GM19468 (cell line): ENCODE measurements around the gene EHD2.

Experiments
- ATAC-seq: cut with Tn5 transposase; IDR thresholded peaks from one replicate; pipeline ENCODE4 v1.9.1; 2021; ENCODE audit warnings: mild to moderate bottlenecking, moderate library complexity, moderate number of reproducible peaks; ENCODE audit not compliant: unreplicated experiment; ENCODE audit errors: extremely low read depth

The EHD2 gene

GRCh38 chr19:47687906-47688305 is 25.3 kb upstream of the EHD2 start:
- ATAC-seq: no peak

DNA sequence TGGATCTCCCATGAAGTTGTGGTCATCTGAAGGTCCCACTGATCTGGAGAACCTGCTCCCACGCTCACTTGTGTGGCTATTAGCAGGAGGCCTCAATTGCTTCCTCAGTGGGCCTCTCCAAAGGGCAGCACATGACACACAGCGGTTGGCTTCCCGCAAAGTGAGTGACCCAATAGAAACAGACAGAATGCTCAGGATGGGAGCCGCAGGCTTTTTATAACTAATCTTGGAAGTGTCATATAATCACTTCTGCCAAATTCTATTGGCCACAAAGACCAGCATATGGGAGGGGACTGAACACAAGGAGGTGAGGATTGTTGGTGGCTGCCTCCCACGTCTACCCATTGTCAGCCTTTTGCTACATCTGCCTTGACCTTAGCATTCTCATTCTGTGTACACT is 22.1 kb upstream of the EHD2 start:
- no peak for ATAC-seq

- no peak for ATAC-seq
These were observed 21.4 kb upstream of the EHD2 start for GRCh38 chr19:47691782-47692181.

GRCh38 chr19:47693489-47693888 is 19.7 kb upstream of the EHD2 start:
- no peak for ATAC-seq

DNA sequence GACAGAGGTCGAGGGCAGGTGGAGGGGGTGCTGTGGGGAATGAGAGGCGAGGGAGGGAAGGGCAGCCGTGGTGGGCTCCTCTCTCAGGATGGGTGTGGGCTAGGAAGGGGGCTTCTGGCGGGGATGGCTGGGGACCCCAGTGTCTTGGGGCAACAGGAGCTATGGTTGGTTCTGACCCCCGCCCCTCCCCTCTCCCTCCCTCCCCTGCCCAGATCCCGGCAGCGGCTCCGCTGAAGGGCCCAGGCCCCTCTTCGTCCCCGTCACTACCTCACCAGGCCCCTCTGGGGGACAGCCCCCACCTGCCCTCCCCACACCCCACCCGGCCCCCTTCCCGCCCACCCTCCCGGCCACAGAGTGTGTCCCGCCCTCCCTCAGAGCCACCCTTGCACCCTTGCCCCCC is 19.3 kb upstream of the EHD2 start:
- ATAC-seq: no peak

DNA sequence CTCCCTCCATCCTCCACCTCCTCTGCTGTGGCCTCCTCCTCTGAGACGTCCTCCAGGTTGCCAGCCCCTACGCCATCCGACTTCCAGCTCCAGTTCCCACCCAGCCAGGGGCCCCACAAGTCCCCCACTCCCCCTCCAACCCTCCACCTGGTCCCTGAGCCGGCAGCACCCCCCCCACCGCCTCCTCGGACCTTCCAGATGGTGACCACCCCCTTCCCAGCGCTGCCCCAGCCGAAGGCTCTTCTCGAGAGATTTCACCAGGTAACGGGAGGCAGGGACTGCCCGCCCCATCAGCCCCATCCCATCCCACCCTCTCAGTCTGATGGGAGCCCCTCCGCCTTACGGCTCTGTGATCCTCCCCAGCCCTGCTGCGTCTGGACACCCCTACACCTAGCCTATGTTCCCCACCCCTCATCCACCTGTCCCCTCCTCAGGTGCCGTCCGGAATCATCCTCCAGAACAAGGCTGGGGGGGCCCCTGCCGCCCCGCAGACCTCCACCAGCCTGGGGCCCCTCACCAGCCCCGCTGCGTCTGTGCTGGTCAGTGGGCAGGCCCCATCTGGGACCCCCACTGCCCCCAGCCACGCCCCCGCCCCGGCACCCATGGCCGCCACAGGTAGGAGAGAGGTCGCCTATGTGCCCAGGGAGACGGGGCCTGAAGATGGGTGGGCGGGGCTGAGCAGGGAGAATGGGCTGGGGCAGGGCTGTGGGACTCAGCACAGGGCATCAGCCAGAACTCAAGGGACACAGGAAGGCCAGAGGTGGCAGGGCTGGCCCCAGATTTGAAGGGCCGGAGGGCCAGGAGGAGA is 18.6 kb upstream of the EHD2 start:
- ATAC-seq: no peak

DNA sequence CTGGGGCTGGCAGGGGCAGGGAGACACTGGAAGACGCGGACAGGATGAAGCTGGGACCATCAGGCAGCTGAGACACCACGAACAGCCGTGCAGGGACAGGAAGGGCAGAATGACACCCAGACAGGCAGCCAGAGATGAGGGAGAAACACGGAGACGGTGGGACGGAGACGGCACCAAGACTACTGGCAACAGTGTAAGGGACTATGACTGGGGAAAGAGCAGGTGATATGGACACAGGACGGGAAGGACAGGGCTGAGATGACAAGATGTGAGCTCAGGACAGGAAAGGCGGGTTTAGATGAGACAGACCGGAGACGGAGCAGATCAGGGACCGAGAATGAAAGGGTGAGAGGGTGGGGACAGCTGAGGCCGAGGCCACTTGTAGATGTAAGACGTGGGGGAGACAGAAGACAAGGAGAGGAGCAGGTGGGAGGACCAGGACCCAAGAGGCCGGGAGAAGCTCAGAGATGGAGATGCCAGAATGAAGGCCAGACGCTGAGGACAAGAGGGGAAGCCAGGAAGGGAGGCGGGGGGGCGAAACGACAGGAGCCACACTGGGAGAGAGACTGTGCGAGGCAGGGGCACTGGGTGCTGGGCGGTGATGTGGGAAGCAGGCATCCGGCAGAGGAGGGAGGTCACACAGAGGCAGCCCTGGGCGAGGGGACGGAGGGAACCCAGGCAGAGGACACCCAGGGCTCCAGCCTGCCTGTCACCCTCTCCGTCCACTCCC is 17.5 kb upstream of the EHD2 start:
- no peak for ATAC-seq

DNA sequence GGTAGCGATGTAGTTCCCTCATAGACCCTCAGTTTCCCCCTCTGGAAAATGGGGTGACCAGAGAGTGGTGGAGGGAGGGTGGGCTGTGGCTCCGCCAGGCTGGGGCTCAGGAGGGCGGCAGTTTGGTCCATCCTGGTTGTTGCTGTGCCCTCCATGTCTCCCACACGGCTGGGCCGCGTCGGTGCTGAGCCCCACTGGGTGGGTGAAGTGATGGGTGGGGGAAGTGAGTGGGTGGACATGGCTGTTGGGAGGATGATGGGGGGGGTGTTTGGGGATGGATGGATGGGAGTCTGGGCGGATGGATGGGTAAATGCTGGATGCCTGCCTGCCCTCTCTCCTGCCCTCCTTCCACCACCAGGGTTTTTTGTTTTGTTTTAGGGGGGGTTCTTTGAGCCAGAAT is 16.6 kb upstream of the EHD2 start:
- ATAC-seq: no peak

DNA sequence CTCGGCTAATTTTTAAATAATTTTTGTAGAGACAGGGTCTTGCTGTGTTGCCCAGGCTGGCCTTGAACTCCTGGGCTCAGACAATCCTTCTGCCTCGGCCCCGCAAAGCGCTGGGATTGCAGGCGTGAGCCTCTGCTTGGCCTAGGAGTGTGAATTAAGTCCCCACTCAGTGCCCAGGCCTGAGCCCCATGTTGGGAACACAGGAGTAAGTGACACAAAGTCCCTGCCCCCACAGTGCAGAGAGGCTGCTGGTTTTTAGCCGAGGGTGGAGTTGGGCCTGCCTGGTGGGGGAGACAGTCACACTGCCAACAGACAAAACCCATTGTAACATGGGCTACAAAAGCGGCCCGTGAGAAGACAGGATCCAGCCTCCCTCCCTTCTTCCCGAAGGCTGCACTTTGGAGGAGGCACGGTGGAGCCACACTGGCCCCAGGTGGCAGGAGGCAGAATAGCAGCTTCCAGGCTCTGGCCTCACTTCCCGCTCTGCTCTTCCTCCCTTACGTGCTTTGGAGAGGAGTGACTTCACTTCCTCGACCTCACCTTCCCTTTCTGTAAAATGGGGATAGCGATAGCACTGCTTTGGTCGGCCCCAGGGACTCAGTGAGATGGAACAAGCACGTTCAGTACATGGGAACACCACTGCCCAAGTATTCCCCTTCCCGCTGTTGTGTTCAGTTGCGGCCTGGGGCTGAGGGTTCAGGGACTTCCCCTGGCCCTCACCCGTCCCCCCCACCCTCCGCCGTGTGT is 15.2 kb upstream of the EHD2 start:
- no peak for ATAC-seq

DNA sequence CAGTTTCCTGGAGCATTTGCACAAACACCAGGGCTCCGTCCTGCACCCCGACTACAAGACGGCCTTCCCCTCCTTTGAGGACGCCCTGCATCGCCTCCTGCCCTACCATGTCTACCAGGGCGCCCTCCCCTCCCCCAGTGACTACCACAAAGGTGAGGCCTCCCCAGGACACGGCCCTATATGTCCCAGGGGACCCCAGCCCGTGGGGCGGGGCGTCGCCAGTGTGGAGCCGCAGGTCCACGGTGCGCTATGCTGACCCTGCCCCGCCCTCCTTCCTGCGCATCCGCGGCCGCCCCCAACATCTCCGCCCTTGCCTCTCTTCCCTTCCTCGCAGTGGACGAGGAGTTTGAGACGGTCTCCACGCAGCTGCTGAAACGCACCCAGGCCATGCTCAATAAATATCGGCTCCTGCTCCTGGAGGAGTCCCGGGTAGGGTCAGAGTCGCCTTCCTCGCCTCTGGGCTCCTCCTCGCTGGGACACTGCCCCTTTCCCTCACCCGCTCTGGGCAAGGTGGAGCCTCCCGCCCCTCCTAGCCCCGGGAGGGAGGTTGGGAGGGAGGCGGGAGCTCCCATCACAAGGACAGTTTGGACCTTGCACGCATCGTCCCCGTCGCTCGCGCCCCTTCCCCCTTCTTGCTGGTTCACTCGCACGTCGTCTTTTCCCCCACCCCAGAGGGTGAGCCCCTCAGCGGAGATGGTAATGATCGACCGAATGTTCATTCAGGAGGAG is 14.4 kb upstream of the EHD2 start:
- no peak for ATAC-seq

DNA sequence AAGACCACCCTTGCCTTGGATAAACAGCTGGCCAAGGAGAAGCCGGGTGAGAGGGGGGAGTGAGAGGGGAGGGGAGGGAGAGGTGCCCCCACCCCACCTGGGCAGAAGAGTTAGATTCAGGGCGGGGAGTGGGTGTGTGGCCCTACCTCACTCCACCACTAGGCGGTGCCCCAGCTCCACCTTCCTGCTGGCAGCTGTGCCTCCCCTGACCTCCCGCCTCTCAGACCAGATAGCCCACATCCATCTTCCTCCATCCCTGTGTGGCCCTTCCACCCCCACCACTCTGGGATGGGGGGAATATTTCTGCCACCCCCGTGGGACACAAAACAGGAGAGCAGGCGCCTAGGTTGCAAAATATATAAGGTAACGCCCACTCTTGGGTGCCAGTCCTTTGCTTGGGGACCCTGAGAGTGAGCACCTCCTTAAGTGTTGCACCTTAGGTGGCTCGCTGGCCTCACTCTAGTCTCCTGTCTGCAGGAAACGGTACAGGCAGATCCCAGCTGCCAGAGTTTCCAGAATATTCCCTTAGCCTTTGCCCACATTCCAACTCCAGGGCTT is 13.8 kb upstream of the EHD2 start:
- no peak for ATAC-seq

DNA sequence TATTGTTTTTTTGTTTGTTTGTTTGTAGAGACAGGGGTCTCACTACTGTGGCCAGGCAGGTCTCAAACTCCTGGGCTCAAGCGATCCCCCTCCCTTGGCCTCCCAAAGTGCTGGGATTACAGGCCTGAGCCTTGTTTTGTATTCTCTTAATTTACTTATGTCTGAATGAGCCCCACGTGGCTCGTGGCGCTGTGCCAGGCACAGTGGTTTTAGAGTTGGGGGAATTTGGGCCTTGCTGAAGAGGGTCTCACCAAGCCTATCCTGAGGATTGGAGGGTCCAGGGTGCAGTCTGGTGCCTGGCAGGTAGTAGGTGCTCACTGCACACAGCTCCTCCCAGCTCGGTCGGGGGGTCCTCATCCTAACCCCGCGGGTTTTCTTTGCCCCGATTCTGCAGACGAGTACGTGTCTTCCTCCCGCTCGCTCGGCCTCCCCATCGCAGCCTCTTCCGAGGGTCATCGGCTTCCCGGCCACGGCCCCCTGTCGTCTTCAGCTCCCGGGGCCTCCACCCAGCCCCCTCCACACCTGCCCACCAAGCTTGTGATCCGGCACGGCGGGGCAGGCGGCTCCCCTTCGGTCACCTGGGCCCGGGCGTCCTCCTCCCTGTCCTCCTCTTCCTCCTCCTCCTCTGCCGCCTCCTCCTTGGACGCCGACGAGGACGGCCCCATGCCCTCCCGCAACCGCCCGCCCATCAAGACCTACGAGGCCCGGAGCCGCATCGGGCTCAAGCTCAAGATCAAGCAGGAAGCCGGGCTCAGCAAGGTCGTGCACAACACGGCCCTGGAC is 12.1 kb upstream of the EHD2 start:
- no peak for ATAC-seq

- ATAC-seq: no peak
These were observed 11.3 kb upstream of the EHD2 start for GRCh38 chr19:47701717-47702552.

DNA sequence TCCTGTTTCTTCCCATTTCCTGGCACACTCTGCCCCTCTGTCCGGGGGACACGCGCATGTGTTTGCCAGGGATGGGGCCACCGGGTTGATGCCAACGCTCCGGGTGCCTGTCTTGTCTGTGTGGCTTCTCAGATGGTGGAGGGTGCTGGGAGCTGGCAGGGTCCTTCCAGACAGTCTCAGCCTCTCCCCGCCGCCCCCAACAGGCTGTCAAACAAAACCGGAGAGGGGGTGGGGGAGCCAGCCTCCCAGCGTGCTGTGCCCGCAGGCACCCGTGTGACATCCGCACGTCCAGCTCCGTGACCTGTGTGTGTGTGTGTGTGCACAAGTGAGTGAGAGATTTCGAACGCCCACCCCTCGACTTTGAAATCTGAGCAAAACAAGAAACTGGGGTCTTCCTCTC is 10.6 kb upstream of the EHD2 start:
- no peak for ATAC-seq

DNA sequence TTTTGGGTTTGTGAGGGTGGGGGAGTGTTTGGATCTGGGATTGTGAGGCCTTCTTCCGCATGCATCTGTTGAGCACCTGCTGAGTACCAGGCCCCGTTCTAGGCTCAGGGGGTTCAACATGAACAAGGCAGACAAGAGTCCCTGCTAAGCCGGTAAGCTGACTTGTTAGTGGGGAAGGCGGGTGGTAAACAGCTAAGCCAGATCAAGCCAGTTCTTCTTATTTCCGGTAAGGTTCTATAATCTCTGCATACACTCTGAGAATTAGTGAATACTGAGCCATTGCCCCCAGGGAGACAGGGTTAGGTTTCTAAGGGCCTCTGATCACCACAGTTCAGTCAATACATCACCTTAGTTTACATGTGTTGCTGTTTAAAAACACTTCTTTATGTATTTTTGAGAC is 9.9 kb upstream of the EHD2 start:
- ATAC-seq: no peak

DNA sequence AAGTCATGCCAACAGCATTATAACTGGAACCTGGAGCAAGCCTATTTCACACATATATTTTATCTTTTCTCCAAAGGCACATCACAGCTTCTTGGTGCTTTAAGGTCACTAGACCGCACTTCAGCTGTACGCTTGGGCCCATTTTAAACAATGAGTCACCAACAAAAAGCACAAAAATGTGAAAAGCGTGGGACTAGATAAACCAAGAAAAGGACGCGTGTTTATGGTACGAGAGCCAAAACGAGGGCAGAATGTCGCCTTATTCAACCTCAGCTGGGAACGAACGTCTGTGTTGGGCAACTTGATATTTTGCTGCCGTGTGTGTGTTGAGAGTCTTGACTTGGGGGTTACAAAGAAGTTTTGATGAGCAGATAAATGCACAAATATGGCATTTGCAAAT is 9.2 kb upstream of the EHD2 start:
- ATAC-seq: no peak

DNA sequence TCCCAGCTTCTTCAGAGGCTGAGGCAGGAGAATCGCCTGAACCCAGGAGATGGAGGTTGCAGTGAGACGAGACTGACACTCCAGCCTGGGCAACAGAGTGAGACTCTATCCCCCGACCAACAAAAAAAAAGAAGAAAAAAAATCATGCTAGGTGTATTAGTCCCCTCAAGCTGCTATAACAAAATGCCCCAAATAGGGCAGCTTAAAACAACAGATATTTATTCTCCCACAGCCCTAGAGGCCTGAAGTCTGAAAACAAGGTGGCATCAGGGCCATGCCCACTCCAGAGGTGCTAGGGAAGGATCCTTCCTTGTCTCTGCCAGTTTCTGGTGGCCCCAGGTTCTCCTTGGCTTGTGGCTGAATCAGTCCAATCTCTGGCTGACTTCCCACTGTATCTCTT is 8.6 kb upstream of the EHD2 start:
- ATAC-seq: no peak

DNA sequence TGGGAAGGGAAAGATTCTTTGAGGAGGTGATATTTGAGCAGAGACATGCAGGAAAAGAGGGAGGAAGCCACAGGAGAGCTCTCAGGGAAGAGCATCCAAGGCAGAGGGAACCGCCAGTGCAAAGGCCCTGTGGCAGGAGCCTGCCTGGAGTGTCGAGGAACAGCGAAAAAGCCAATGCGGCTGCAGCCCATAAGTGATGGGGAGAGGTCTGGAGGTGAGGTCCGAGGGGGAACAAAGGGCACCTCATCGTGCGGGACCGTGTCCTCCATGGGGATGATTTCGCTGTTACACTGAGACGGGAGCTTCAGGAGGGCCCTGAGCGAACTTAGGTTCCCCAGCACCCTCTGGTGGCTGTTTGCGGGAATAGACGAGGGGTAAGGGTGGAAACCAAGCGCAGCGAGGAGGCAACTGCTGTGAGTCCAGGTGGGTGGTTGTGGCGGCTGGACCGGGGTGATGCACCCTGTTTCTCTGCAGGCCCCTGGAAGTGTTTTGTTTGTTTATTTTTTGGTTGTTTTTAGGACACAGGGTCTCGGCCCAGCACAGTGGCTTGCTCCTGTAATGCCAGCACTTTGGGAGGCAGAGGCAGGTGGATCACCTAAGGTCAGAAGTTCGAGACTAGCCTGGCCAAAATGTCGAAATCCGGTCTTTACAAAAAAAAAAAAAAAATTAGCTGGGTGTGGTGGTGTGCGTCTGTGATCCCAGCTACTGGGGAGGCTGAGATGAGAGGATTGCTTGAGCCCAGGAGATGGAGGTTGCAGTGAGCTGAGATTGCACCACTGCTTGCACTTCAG is 5.9 kb upstream of the EHD2 start:
- ATAC-seq: no peak
